HG03045 (cell line): ENCODE measurements around the gene UBE2G2.

Experiments
- ATAC-seq: cut with Tn5 transposase; IDR thresholded peaks from one replicate; pipeline ENCODE4 v1.9.1; 2021; ENCODE audit warnings: mild to moderate bottlenecking, moderate library complexity; ENCODE audit not compliant: unreplicated experiment

UBE2G2 gene

GRCh38 chr21:44766818-44767354 lies 34.7 kb downstream of the UBE2G2 start:
- ATAC-seq = no peak

- ATAC-seq = no peak
These were observed 35.4 kb downstream of the UBE2G2 start for GRCh38 chr21:44766014-44766817.

GRCh38 chr21:44765231-44766013 lies 36.2 kb downstream of the UBE2G2 start:
- no peak for ATAC-seq

- no peak for ATAC-seq
These were observed 37.0 kb downstream of the UBE2G2 start for GRCh38 chr21:44764319-44765230.

- ATAC-seq = no peak
These were observed 37.9 kb downstream of the UBE2G2 start for GRCh38 chr21:44763451-44764318.

- ATAC-seq = no peak
These were observed 38.6 kb downstream of the UBE2G2 start for GRCh38 chr21:44763050-44763378.

- no peak for ATAC-seq
These were observed 39.2 kb downstream of the UBE2G2 start for GRCh38 chr21:44762221-44763049.

GRCh38 chr21:44761747-44762208 lies 39.8 kb downstream of the UBE2G2 start:
- no peak for ATAC-seq

GRCh38 chr21:44761011-44761729 lies 40.5 kb downstream of the UBE2G2 start:
- ATAC-seq = no peak

- no peak for ATAC-seq
These were observed 41.2 kb downstream of the UBE2G2 start for GRCh38 chr21:44760376-44760775.

GRCh38 chr21:44759628-44760285 lies 41.9 kb downstream of the UBE2G2 start:
- ATAC-seq = no peak

GRCh38 chr21:44758781-44759627 lies 42.6 kb downstream of the UBE2G2 start:
- no peak for ATAC-seq

GRCh38 chr21:44758141-44758561 lies 43.5 kb downstream of the UBE2G2 start:
- no peak for ATAC-seq

- no peak for ATAC-seq
These were observed 43.9 kb downstream of the UBE2G2 start for GRCh38 chr21:44757731-44758130.

GRCh38 chr21:44756423-44757185 lies 45.0 kb downstream of the UBE2G2 start:
- no peak for ATAC-seq

GRCh38 chr21:44755227-44755626 lies 46.4 kb downstream of the UBE2G2 start:
- ATAC-seq = no peak
